OCI-LY7 (cell line): ENCODE results near the gene CAMK1G. TPM values are rescaled to one million over a fixed set of nuclear protein-coding genes. Genes with fewer than 3 reads are reported as not detected.

Source experiments
- BruUV-seq: library from RNA; stranded (reverse); fragments of 400-500 nt; replicated peaks from 2 replicates; lab custom pipeline; 2021; lab: Mats Ljungman, UMichigan
- CTCF ChIA-PET: fragments of 300-600 bp; sonication (Branson Sonifier 250); formaldehyde crosslinking; loops from one replicate; lab custom pipeline; 2022; ENCODE audit warnings: antibody characterized with exemption; ENCODE audit not compliant: unreplicated experiment; lab: Charles Lee
- POLR2A ChIA-PET: fragments of 300-600 bp; sonication (Branson Sonifier 250); formaldehyde crosslinking; loops from one replicate; lab custom pipeline; 2022; ENCODE audit warnings: antibody characterized with exemption; lab: Charles Lee
- DNase-seq: peaks from one replicate; pipeline ENCODE4 v3.0.0-alpha.2; 2015; ENCODE audit warnings: low spot score
- H2AFZ ChIP-seq: fragments of 200-600 bp; sonication (generic), shearing (Covaris generic); 2 replicates; pipeline ENCODE4 v1.6.1; 2014; ENCODE audit warnings: mild to moderate bottlenecking, antibody characterized with exemption, low read length, moderate library complexity
- H3K27ac ChIP-seq: fragments of 200-600 bp; sonication (generic); 2 replicates; pipeline ENCODE4 v1.5.1; 2014; ENCODE audit warnings: mixed run types, low read depth, mild to moderate bottlenecking, moderate library complexity, low read length, inconsistent platforms; ENCODE audit not compliant: poor library complexity, severe bottlenecking
- H3K36me3 ChIP-seq: fragments of 200-600 bp; sonication (generic); 2 replicates; pipeline ENCODE4 v1.6.1; 2014; ENCODE audit warnings: mild to moderate bottlenecking, antibody characterized with exemption, low read length, moderate library complexity, mixed read lengths; ENCODE audit not compliant: insufficient read depth
- H3K4me1 ChIP-seq: fragments of 200-600 bp; sonication (generic); 2 replicates; pipeline ENCODE4 v1.5.1; 2014; ENCODE audit warnings: mild to moderate bottlenecking, low read length; ENCODE audit not compliant: insufficient read depth, poor library complexity, severe bottlenecking
- H3K4me2 ChIP-seq: fragments of 200-600 bp; sonication (generic); 2 replicates; pipeline ENCODE4 v1.6.1; 2014; ENCODE audit warnings: mild to moderate bottlenecking, low read length
- H3K4me3 ChIP-seq: fragments of 200-600 bp; sonication (generic); 2 replicates; pipeline ENCODE4 v1.5.1; 2014; ENCODE audit warnings: mild to moderate bottlenecking, low read depth, low read length; ENCODE audit not compliant: poor library complexity, severe bottlenecking
- H3K79me2 ChIP-seq: fragments of 200-600 bp; sonication (generic); 2 replicates; pipeline ENCODE4 v1.6.1; 2016; ENCODE audit warnings: low read depth, mild to moderate bottlenecking, low read length, moderate library complexity, mixed read lengths; ENCODE audit not compliant: insufficient read depth
- H3K9me2 ChIP-seq: fragments of 200-600 bp; sonication (generic); 2 replicates; pipeline ENCODE4 v1.6.1; 2016; ENCODE audit warnings: mild to moderate bottlenecking, low read length, mixed read lengths; ENCODE audit not compliant: insufficient read depth
- H3K9me3 ChIP-seq: fragments of 200-600 bp; sonication (generic); 2 replicates; pipeline ENCODE4 v1.6.1; 2014; ENCODE audit warnings: mild to moderate bottlenecking, mixed run types, low read length, mixed read lengths
- H4K20me1 ChIP-seq: fragments of 200-600 bp; sonication (generic); 2 replicates; pipeline ENCODE4 v1.6.1; 2014; ENCODE audit warnings: mild to moderate bottlenecking, antibody characterized with exemption, low read length, moderate library complexity, mixed read lengths; ENCODE audit not compliant: insufficient read depth
- CTCF ChIP-seq: fragments of 200-600 bp; sonication (generic); conservative IDR thresholded peaks from 2 replicates; pipeline ENCODE4 v1.5.1; 2014; ENCODE audit warnings: mild to moderate bottlenecking, antibody characterized with exemption, low read length, moderate library complexity, mixed read lengths
- EZH2phosphoT487 ChIP-seq: fragments of 200-600 bp; sonication (generic); IDR thresholded peaks from 2 replicates; pipeline ENCODE4 v1.6.1; 2018; ENCODE audit warnings: low read depth, borderline replicate concordance, mild to moderate bottlenecking, mixed run types, antibody characterized with exemption, low read length, moderate library complexity, mixed read lengths
- intact Hi-C: fragments of 100-400 bp; cut with micrococcal nuclease; formaldehyde crosslinking; loops from one replicate; pipeline ENCODE4 v1.10.0; 2022; ENCODE audit not compliant: unreplicated experiment
- total RNA-seq, 2 experiments: library from RNA; depleted of rRNA in 1 of 2; stranded (reverse); fragments of >200 nt in 1 of 2; shearing (Covaris generic) in 1 of 2; gene quantifications; 2 replicates each; pipeline ENCODE4 v1.2.3, GENCODE V29; 2014 to 2022

The CAMK1G gene
- total RNA-seq, 2 experiments from 2014 or later: not detected

DNA sequence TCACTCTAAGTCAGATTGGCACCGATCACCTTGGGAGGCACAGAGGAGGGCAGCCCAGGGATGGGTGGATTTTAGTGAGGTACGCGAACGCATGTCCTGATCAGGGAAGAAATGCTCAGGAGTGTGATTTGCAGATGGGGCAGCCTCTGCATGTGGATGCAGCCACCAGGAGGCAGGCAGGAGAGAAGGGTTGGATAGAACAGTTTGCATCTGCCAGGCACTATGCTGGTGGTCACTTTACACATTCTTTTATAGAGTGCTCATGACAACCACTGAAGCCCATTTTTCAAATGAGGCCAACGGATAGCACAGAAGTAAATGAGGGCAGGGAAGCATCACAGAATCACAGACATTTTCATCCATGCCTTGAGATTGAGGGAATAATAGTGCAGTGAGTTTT, 63.0 kb downstream of the CAMK1G start:
- H3K4me1 ChIP-seq: no peaks in the 10 kb centered on the region
- CTCF ChIA-PET: no interaction called here
- no peaks in the 10 kb centered on the region for H3K36me3 ChIP-seq
- no peak overlapping the region for H3K4me3 ChIP-seq
- no peaks in the 10 kb centered on the region for H3K9me3 ChIP-seq
- H2AFZ ChIP-seq: no peak overlapping the region
- intact Hi-C loops: no loop called here
- POLR2A ChIA-PET: no interaction called here
- no peaks in the 10 kb centered on the region for H4K20me1 ChIP-seq
- DNase-seq: no peak
- H3K79me2 ChIP-seq: no peaks in the 10 kb centered on the region
- BruUV-seq: no TSS peak
- H3K27ac ChIP-seq: no peak overlapping the region
- no peak for TF ChIP-seq EZH2phosphoT487
- TF ChIP-seq CTCF: no peak
- H3K9me2 ChIP-seq: no peaks in the 10 kb centered on the region
- no peak overlapping the region for H3K4me2 ChIP-seq

GRCh38 chr1:209647156-209647555, 63.6 kb downstream of the CAMK1G start:
- no TSS peak for BruUV-seq
- ChIA-PET CTCF (no interaction called here), POLR2A (no interaction called here)
- H2AFZ ChIP-seq: no peak overlapping the region
- H3K9me3 ChIP-seq: no peaks in the 10 kb centered on the region
- H3K36me3 ChIP-seq: no peaks in the 10 kb centered on the region
- no peak overlapping the region for H3K4me2 ChIP-seq
- no peaks in the 10 kb centered on the region for H4K20me1 ChIP-seq
- no peaks in the 10 kb centered on the region for H3K79me2 ChIP-seq
- no peak overlapping the region for H3K27ac ChIP-seq
- no peak overlapping the region for H3K4me3 ChIP-seq
- no peaks in the 10 kb centered on the region for H3K9me2 ChIP-seq
- TF ChIP-seq CTCF: no peak
- no peak for TF ChIP-seq EZH2phosphoT487
- DNase-seq: no peak
- no peaks in the 10 kb centered on the region for H3K4me1 ChIP-seq
- intact Hi-C loops: no loop called here

GRCh38 chr1:209648346-209648745, 64.8 kb downstream of the CAMK1G start:
- ChIA-PET CTCF (no interaction called here), POLR2A (interaction anchor here (0.7 kb wide), 1 partner anchor 80 kb away, joined by 3 read pairs; no protein-coding TSS in a partner anchor)
- Histone ChIP-seq H3K27ac (no peak overlapping the region), H3K36me3 (no peaks in the 10 kb centered on the region), H3K9me2 (no peaks in the 10 kb centered on the region), H3K4me3 (no peak overlapping the region), H3K4me2 (no peak overlapping the region), H3K79me2 (no peaks in the 10 kb centered on the region), H4K20me1 (no peaks in the 10 kb centered on the region), H3K9me3 (no peaks in the 10 kb centered on the region), H3K4me1 (no peaks in the 10 kb centered on the region), H2AFZ (no peak overlapping the region)
- no peak for TF ChIP-seq EZH2phosphoT487
- TF ChIP-seq CTCF: no peak
- no TSS peak for BruUV-seq
- DNase-seq: no peak
- intact Hi-C loops: no loop called here
